Astrocyte of the spinal cord (primary cell): ENCODE data around the gene SPOP.
A peak's percentile ranks its signal among the peaks of the same experiment; 100 is the strongest.

Experiments
- DNase-seq: peaks from one replicate; pipeline ENCODE4 v3.0.0; 2011; ENCODE audit warnings: low read depth, low spot score
- H3K4me3 ChIP-seq: 2 replicates; pipeline ENCODE4 v1.5.1; 2011; ENCODE audit warnings: low read depth, mild to moderate bottlenecking, low read length, moderate library complexity
- CTCF ChIP-seq: IDR thresholded peaks from 2 replicates; pipeline ENCODE4 v1.5.1; 2012; ENCODE audit warnings: low read depth, mild to moderate bottlenecking, low read length, inconsistent platforms
- in situ Hi-C: cut with HindIII; loops from 2 replicates; pipeline ENCODE4 v1.10.0; 2017; ENCODE audit warnings: low sequenced_read_pairs

SPOP gene

GRCh38 chr17:49688848-49689247 is 11.0 kb upstream of the SPOP start:
- no peak for DNase-seq
- in situ Hi-C loops = no loop called here
- H3K4me3 ChIP-seq = no peak overlapping the region
- no peak for TF ChIP-seq CTCF

GRCh38 chr17:49687878-49688491 is 10.1 kb upstream of the SPOP start:
- in situ Hi-C loops = no loop called here
- no peak for TF ChIP-seq CTCF
- DNase-seq = peak; percentile 50
- no peak overlapping the region for H3K4me3 ChIP-seq

- in situ Hi-C loops = no loop called here
- DNase-seq = no peak
- no peak overlapping the region for H3K4me3 ChIP-seq
- TF ChIP-seq CTCF = no peak
These were observed 3.4 kb upstream of the SPOP start for GRCh38 chr17:49681106-49681979.

- no peak for DNase-seq
- no peak overlapping the region for H3K4me3 ChIP-seq
- TF ChIP-seq CTCF = no peak
- in situ Hi-C loops = no loop called here
These were observed 2.4 kb upstream of the SPOP start for GRCh38 chr17:49680314-49680713.

DNA sequence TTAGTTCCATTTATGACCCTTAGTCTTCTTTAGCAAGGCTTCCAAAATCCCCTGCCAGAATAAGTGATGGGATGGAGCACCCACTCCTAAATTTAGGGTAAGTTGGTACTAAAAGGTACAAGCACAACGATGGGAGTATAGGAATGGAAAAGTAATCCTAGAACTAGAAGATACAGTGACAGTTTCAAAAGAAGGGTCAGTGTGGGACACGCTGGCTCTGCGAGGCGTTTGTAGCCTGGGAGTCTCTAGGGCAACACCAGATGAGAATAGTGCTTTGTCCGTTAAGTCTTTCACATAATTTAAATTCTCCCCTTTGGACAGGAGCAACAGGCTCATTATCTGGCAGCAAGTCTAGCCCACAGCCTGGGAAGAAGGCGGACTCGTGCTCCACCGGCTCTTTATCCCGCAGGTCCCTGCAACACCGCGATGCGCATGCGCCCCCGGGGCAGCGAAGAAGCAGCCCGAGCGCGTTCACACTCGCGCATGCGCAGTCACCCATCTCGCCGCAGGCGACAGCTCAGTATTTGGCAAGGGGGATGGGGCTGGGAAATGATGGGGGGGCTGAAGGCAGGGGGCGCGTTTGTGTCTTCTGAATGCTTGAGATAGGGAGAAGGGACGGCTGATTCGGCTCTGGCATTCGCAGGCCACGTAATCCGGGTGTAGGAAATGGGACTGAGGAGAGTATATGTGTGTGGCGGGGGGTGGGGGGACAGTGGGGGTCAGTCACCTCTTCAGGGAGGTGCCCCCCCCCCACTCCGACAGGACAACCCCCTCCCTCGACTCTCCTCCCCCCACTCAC is 564 bp downstream of the SPOP start:
- in situ Hi-C loops = no loop called here
- H3K4me3 ChIP-seq = peak overlapping the region; percentile 86
- peak; percentile 93 for DNase-seq
- TF ChIP-seq CTCF = no peak

DNA sequence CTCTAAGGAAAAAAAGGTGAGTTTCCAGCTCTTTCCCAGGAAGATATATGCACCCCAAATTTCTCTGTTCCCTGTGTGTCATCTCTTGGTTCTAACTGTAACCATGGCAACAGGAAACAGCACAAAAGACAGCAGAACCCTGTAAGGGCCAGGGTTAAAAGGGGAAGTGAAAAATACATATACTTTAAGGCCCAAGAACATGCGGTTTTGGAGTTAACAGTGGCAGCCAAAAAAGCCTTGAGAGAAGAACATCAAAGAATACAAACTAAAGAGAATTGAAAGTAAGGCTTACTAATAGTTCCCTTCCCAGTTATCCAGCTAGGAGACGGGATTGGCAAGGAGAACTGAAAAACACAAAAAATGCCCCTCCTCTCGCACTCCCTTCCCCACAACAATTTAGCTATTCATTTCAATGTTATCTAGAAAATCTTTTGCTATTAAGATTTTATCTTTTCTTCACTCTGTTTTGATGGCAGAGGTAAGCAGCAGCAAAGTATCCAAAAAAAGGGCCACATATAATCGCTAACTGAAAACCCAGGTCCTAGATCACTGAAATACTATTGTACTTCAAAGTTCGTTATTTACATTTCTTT is 1.5 kb downstream of the SPOP start:
- in situ Hi-C loops = no loop called here
- H3K4me3 ChIP-seq = peak overlapping the region; percentile 86
- no peak for TF ChIP-seq CTCF
- peak; percentile 45 for DNase-seq
